Tibial artery (tissue), 4 donors: Measurements from ENCODE around the gene CNNM3.

ENCODE experiments used
- DNase-seq, 2 donors: peaks; one replicate each; pipeline ENCODE4 v3.0.0-alpha.2; 2019
- H3K27ac ChIP-seq, 2 donors: fragments of 200-600 bp; sonication (generic) in 1 of 2; 1 replicate in 1 of 2; 2 replicates in 1 of 2; pipeline ENCODE4 v1.5.1; 2018 to 2019; ENCODE audit warnings: mild to moderate bottlenecking in 1 of 2
- H3K27me3 ChIP-seq, 2 donors: fragments of 200-600 bp; sonication (generic) in 1 of 2; one replicate each; pipeline versions ENCODE4 v1.5.1 to v1.6.0; 2016 to 2019
- H3K36me3 ChIP-seq, 3 donors: fragments of 200-600 bp; sonication (generic) in 2 of 3; one replicate each; pipeline ENCODE4 v1.5.1; 2016 to 2019; ENCODE audit warnings: mild to moderate bottlenecking in 2 of 3
- H3K4me1 ChIP-seq, 4 donors: fragments of 200-600 bp; sonication (generic) in 2 of 4; 1 replicate in 3 of 4; 2 replicates in 1 of 4; pipeline ENCODE4 v1.5.1; 2016 to 2019
- H3K4me3 ChIP-seq, 2 donors: fragments of 200-600 bp; sonication (generic) in 1 of 2; 1 replicate in 1 of 2; 2 replicates in 1 of 2; pipeline ENCODE4 v1.5.1; 2018 to 2019; ENCODE audit warnings: mild to moderate bottlenecking in 2 of 2
- H3K9me3 ChIP-seq, 3 donors: fragments of 200-600 bp; sonication (generic) in 1 of 3; one replicate each; pipeline ENCODE4 v1.5.1; 2016 to 2019
- CTCF ChIP-seq, 2 experiments: fragments of 200-600 bp in 1 of 2; fragments of 450-650 bp in 1 of 2; IDR thresholded peaks; one replicate each; pipeline ENCODE4 v1.5.1; 2017 to 2019; ENCODE audit warnings: antibody characterized with exemption in 2 of 2, mild to moderate bottlenecking in 1 of 2, moderate library complexity in 1 of 2
- intact Hi-C: fragments of 100-400 bp; cut with DNase I; formaldehyde crosslinking; loops from one replicate; pipeline ENCODE4 v1.15.0; 2023; ENCODE audit warnings: low total_unique reads

Gene CNNM3

GRCh38 chr2:96869822-96870625 lies 54.0 kb downstream of the CNNM3 start, which contains the start of gene SEMA4C:
TSS of gene SEMA4C (minus strand) at chr2:96870080. CDS start at chr2:96867886, 2,194 bp downstream.
- H3K27ac ChIP-seq, result peak within 1 kb of the TSS; percentile 98 to 100
- no peak for TF ChIP-seq CTCF (IDR thresholded peaks at IDR 0.05)
- H3K9me3 ChIP-seq, result no peaks in the 10 kb centered on the region
- H3K4me1 ChIP-seq, result peaks cover 0 to 69% (median 49%) of the 10 kb centered on the region in 4 donors
- no peaks in the 10 kb centered on the region for H3K27me3 ChIP-seq
- peak within 1 kb of the TSS; percentile 97 to 98 for H3K4me3 ChIP-seq
- peak; percentile 68 to 87 for DNase-seq
- intact Hi-C loops, result loop anchor here (1.0 to 5.0 kb wide), 2 partner anchors 37 to 333 kb away; partner anchors contain the start of gene ARID5A
- H3K36me3 ChIP-seq, result peaks cover 9 to 28% (median 19%) of the 10 kb centered on the region in 3 donors

- Histone ChIP-seq H3K9me3 (no peaks in the 10 kb centered on the region), H3K36me3 (peaks cover 1 to 21% (median 12%) of the 10 kb centered on the region in 3 donors), H3K4me1 (peaks cover 0 to 62% (median 46%) of the 10 kb centered on the region in 4 donors), H3K27ac (peak overlapping the region; percentile 98 to 100), H3K27me3 (no peaks in the 10 kb centered on the region), H3K4me3 (peak overlapping the region; percentile 97 to 98)
- peak; percentile 61 to 85 for DNase-seq
- no peak for TF ChIP-seq CTCF (IDR thresholded peaks at IDR 0.05)
- intact Hi-C loops, result no loop called here
Measured at GRCh38 chr2:96870626-96871255, 54.7 kb downstream of the CNNM3 start.

GRCh38 chr2:96872591-96873349 lies 56.7 kb downstream of the CNNM3 start:
- Histone ChIP-seq H3K4me3 (no peak overlapping the region), H3K9me3 (no peaks in the 10 kb centered on the region), H3K4me1 (peaks cover 0 to 42% (median 27%) of the 10 kb centered on the region in 4 donors), H3K27ac (peak overlapping the region in 1 of 2 donors; percentile 26), H3K27me3 (no peaks in the 10 kb centered on the region), H3K36me3 (peaks cover 0 to under 1% (median 0%) of the 10 kb centered on the region in 3 donors)
- no peak for DNase-seq
- TF ChIP-seq CTCF (IDR thresholded peaks at IDR 0.05), result no peak
- intact Hi-C loops, result no loop called here

GRCh38 chr2:96873651-96874096 lies 57.6 kb downstream of the CNNM3 start:
- H3K4me3 ChIP-seq, result no peak overlapping the region
- no peaks in the 10 kb centered on the region for H3K27me3 ChIP-seq
- TF ChIP-seq CTCF (IDR thresholded peaks at IDR 0.05), result no peak
- no peaks in the 10 kb centered on the region for H3K9me3 ChIP-seq
- DNase-seq, result peak; percentile 79 to 84
- no peaks in the 10 kb centered on the region for H3K36me3 ChIP-seq
- peaks cover 0 to 37% (median 23%) of the 10 kb centered on the region in 4 donors for H3K4me1 ChIP-seq
- H3K27ac ChIP-seq, result peak overlapping the region; percentile 26 to 47
- intact Hi-C loops, result no loop called here

GRCh38 chr2:96874198-96874831 lies 58.2 kb downstream of the CNNM3 start:
- no peak for TF ChIP-seq CTCF (IDR thresholded peaks at IDR 0.05)
- Histone ChIP-seq H3K4me3 (no peak overlapping the region), H3K4me1 (peaks cover 0 to 37% (median 23%) of the 10 kb centered on the region in 4 donors), H3K27me3 (no peaks in the 10 kb centered on the region), H3K27ac (peak overlapping the region; percentile 26 to 47), H3K9me3 (no peaks in the 10 kb centered on the region), H3K36me3 (no peaks in the 10 kb centered on the region)
- no peak for DNase-seq
- intact Hi-C loops, result no loop called here
